NCI-H2196 treated with DMSO at 0.1 percent for 48 hours (cell line): ENCODE measurements around the gene CABLES2.

ENCODE experiments used
- DNase-seq: peaks from one replicate; lab custom pipeline; 2025; ENCODE audit not compliant: unreplicated experiment; lab: John Stamatoyannopoulos, UW

Gene CABLES2, protein sequence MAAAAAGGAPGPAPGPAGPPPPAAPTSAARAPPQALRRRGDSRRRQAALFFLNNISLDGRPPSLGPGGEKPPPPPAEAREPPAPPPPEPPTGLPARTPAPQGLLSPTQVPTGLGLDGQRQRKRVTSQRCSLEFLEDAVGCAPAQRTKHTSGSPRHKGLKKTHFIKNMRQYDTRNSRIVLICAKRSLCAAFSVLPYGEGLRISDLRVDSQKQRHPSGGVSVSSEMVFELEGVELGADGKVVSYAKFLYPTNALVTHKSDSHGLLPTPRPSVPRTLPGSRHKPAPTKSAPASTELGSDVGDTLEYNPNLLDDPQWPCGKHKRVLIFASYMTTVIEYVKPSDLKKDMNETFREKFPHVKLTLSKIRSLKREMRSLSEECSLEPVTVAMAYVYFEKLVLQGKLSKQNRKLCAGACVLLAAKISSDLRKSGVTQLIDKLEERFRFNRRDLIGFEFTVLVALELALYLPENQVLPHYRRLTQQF

GRCh38 chr20:62407221-62407992 is at the start of gene CABLES2:
CABLES2 (minus strand) TSS chr20:62407285; CDS start chr20:62407276, 9 bp downstream.
- peak; percentile 86 for DNase-seq

DNA sequence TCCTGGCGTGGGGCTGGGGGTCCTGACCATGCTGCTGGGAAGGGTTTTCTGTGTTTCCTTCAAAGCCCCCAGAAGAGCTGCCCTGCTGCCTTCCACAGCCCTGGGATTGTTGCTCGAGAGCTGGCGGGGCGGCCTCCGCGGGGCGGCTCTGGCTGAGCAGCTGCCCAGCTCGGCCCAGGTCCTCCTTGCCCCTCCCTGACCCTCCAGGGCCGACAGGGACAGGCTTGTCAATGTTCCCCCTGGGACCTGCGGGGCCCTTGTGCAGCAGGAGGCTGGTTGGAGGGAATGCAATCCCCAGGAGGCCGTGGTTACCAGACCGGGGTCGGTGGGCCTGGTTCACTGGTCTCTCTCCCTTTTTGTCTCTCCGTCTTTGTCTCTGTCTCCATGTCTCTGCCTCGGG is 48.8 kb upstream of the CABLES2 start:
- DNase-seq: no peak

DNA sequence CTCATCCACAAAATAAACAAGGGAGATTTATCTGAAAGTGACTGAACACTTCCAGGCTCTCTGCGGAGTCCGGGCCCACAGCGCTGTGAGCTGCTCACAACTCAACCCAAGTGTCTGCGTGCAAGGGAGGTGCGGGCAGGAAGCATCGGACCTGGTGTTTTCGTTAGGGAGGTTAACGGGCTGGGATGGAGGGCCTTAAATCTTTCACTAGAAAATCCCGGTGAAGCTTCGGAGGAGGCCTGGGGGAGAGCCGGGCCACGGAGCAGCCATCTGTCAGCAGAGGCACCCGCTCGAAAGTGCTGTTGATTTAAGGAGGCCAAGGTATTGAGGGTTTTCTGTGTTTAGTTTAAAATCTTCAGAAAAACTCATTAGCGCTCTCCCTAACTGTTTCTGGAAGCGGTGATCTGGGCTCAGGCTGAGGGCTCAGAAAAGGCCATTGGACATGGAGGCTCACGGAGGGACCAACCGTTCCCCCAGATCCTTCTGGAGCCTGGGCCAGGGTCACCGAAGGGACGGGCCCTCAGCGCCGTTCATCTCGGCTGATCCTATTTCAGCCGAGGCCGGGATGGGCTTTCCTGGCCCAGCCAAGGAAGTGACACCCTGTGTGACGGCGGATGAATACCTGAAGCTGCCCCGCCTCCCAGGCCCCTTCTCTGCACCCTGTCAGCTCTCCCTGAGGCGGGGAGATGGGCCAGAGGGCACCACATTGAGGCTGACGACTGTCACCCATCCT is 48.0 kb upstream of the CABLES2 start:
- DNase-seq: no peak

- DNase-seq: no peak
These were observed 46.2 kb upstream of the CABLES2 start for GRCh38 chr20:62453186-62453808.

- DNase-seq: no peak
These were observed 45.5 kb upstream of the CABLES2 start for GRCh38 chr20:62452475-62453095.

DNA sequence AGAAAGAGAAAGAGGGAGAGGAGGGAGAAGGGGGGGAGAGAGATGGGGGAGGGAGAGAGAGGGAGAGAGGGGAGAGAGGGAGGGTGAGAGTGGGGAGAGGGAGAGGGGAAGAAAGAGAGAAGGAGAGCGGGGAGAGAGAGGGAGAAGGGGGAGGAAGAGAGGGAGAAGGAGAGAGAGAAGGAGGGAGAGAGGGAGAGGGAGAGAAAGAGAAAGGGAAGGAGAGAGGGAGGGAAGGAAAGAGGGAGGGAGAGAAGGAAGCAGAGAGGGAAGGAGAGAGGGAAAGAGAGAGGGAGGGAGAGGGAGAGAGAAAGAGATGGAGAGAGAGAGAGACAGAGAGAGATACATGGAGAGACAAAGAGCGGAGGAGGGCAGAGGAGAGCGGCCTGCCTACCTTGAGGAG is 44.9 kb upstream of the CABLES2 start:
- no peak for DNase-seq

DNA sequence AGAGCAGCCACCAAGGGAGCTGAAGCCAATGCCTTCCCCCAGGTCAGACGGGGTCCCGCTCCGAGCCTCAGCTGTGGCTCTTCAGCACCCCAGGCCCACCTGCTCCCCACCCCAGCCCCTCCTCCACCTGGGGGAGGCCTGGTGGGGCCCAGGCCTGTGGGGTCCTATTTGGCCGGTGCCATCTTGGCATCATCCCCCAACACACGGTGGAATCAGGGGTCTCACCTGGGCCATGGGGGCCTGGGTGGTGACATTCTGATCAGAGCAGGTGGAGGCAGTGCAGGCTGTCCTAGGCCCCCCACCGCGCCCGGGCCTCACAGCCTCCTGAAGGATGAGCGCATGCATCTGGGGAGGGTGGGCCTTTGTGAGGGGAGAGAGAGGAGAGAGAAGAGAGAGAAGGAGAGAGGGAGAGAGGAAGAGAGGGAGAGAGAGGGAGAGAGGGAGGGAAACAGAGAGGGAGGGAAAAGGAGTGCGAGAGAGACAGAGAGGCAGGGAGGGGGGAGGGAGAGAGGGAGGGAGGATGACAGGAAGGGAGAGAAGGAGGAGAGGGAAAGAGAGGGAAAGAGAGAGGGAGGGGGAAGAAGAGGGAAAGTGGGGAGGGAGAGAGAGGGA is 44.2 kb upstream of the CABLES2 start:
- DNase-seq: no peak

- no peak for DNase-seq
These were observed 43.0 kb upstream of the CABLES2 start for GRCh38 chr20:62449951-62450691.

DNA sequence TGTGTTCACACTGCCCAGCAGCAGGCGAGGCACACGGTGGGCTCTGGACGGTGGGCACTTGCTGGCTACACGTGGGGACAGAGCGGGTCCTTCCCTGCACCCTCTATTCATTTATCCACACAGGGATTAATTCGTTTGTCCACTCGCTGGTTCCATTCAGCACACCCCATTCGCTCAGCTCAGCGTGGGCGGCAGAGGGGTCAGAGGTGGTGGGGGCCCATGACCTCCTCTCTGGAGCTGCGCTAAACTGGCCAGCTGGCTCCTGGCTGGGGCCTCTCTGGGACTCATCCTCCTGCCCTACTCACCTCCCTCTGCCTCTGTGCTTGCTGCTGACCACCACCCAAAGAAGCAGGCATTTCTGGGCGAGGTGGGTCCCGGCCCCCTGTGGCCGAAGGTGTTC is 41.7 kb upstream of the CABLES2 start:
- no peak for DNase-seq

DNA sequence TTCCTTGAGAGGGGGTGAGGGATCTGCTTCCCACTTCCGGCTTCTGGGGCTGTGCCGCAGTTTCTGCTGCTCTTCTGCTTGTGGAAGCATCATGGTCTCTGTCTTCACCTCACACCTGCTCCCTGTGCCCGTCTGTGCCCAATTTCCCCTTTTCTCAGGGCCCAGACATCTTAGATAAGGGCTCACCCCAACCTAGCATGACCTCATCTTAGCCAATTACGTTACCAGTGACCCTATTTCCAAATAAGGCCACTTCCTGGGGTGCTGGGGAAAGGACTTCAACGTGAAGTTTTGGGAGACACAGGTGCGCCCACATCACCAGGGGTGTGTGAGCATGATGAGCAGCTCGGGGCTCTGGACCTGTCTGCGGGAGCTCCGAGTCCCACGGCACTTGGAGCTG is 41.0 kb upstream of the CABLES2 start:
- DNase-seq: no peak

DNA sequence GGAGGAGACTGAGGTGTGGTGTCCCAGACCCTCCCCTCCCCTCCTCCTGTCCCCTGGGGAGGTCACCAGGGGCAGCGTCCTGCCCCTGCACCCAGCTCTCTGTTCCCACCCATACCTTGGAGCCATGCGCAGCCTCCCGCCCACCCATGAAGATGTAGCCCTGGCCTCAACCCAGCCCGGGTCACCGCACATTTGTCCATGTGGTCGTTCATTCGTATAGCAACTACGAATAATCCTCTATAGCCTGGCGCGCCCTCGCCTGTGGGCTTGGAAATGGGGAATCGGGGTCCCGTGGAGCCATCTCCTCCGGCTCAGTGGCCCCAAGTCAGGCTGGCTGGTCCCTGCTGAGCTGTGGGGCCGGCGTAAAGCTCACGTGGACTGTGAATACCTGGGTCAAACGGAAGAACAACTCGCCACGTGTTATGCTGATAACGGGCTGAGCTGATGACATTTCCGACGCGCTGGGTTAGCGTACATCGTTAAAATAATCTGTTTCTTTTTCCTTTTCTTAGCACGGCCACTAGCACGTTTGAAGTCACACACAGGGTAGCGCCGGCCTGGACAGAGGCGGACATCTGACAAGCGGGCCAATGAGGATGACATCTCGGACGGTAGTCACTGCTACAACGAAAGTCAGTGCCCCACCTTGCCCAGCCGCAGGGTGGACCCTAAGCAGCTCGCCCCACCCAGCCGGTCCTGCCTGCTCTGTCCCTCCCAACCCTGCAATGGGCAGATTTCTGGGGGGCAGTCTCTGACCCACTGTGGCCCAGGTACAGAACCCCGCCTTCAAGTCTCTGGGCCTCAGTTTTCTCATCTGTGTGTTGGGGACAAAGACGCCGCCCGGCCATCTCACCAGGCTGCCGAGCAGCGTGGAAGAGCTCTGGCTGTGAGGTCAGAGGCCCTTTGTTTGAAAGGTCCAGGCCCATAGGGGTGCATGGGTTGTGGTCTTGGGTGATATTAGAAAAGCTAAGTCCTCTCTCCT is 40.1 kb upstream of the CABLES2 start:
- DNase-seq: no peak

DNA sequence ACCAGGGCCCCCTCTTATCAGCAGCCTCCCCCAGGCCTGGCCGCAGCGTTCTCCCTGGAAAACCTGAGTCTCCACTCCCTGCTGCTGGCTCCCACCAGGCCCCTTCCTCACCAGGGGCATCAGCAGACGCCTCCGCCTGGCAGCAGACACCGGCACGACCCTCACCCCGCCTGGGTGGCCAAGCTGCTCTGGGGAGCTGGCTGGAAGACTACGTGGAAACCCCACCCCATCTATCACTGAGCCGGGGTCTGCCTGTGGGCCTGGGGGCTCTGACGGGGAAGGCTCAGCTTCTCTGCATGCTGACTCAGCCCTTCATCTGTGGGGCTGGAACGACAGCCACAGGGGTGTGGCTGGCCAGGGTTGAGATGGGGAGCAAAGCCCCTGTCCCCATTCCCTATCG is 39.4 kb upstream of the CABLES2 start:
- no peak for DNase-seq

DNA sequence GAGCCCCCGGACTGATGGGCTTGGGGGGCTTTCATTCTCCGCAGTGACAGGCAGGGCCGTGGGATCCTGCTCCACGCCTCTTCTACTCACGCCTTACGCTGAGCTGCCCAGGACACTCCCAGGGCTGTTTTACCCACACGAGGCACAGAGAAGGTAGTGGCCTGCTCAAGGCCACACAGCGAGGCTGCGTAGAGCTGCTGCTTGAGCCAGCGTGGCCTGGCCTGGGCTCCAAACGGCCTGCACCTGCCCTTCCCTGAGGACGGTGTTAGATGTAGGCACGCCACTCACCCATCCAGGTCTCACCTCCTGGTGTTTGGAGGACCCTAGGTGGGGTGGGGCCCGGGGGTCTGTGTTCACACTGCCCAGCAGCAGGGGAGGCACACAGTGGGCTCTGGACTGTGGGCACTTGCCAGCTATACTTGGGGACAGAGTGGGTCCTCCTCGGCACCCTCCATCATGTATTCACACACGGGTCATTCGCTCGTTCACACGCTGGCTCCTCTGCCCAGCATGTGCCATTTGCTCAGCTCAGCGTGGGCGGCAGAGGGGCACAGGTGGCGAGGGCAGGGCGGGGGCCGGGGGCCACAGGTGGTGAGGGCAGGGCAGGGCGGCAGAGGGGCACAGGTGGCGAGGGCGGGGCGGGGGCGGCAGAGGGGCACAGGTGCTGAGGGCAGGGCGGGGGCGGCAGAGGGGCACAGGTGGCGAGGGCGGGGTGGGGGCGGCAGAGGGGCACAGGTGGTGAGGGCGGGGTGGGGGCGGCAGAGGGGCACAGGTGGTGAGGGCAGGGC is 38.7 kb upstream of the CABLES2 start:
- no peak for DNase-seq

- DNase-seq: no peak
These were observed 37.2 kb upstream of the CABLES2 start for GRCh38 chr20:62444286-62444685.

DNA sequence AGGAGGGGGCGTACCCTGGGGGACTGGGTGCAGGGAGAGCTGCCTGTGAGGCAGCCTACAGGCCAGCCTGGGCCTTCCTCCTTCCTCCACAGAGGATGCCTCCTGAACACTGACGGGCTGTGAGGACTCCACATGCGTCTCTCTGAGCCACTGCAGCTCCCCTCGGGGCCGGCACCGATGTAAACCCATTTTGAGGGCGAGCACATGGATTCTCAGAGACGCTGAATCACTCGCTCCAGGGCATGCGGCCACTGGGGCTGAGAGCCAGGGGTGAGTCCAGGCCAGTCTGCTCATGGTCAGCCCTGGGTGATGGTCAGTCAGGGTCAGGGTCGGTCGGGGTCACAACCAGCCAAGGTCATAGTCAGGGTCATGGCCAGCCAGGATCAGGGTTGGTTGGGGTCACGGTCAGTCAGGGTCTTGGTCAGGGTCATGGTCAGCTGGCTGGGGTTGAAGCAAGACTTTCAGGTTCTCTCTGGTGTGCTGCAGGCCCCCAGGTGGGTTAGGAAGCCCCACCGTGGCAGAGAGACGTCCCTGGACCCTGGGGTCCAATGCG is 35.0 kb upstream of the CABLES2 start:
- DNase-seq: no peak

DNA sequence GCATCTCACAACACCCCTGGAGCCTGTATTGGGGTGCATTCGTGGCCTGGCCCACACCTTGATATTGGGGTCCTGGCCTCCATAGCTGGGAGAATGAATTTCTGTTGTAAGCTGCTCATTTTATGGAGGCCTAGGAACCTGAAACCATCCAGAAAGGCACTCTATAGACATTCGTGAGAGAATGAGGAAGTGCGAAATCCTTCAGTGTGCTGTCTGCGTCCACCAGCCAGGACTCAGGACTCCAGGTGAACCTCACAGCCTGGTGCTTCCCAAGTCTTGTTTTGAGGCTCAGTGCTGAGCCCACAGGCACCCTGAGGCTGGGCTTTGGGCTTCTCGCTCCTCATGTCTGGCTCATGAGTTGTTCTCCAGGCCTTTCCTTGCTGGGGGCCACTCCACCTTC is 32.1 kb upstream of the CABLES2 start:
- no peak for DNase-seq

DNA sequence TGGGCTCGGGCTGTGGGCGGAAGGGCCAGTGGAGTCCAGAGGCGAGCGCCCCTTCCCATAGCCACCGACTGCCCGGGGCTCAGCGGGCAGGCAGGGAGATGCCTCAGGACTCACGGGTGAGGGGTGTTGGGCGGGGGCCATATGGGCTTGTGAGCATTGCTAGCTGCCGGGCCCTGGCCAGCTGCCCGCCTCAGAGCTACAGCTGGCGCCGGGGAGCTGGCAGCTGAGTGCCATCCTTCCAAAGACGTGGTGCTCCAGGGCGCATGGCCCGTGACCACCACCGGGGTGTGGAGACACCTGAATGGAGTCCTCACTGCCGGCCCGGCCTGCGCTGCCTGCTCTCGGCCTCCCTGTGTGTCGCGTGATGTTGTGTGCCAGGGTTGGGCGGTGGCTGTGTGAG is 30.8 kb upstream of the CABLES2 start:
- DNase-seq: peak; percentile 43
